NCI-H226 (cell line): ENCODE results near the gene MRPS18B.

Experiments
- DNase-seq: peaks from one replicate; pipeline ENCODE4 v3.0.0-alpha.2; 2015

Gene MRPS18B

GRCh38 chr6:30610065-30610464, 7.6 kb upstream of the MRPS18B start:
- DNase-seq: no peak

- no peak for DNase-seq
These were observed 6.3 kb upstream of the MRPS18B start for GRCh38 chr6:30611150-30611855.

- DNase-seq: no peak
These were observed 5.8 kb upstream of the MRPS18B start for GRCh38 chr6:30611856-30612194.

- DNase-seq: peak; percentile 18
These were observed 5.4 kb upstream of the MRPS18B start for GRCh38 chr6:30612213-30612612.

- DNase-seq: peak; percentile 49
These were observed 4.9 kb upstream of the MRPS18B start for GRCh38 chr6:30612687-30613248.

GRCh38 chr6:30613251-30614043, 4.2 kb upstream of the MRPS18B start:
- no peak for DNase-seq

- DNase-seq: no peak
These were observed 3.4 kb upstream of the MRPS18B start for GRCh38 chr6:30614044-30614842.

- DNase-seq: peak; percentile 86
These were observed 2.8 kb upstream of the MRPS18B start for GRCh38 chr6:30614843-30615218.

GRCh38 chr6:30615219-30615957, 2.3 kb upstream of the MRPS18B start:
- DNase-seq: peak; percentile 46

- no peak for DNase-seq
These were observed 1.5 kb upstream of the MRPS18B start for GRCh38 chr6:30615958-30616810.

- DNase-seq: peak; percentile 99
These were observed 652 bp upstream of the MRPS18B start, which contains the start of gene PPP1R10 for GRCh38 chr6:30616811-30617564. Gene PPP1R10, minus strand, starts transcription at chr6:30617243. Its CDS starts 7,299 bp downstream, at chr6:30609944.

- DNase-seq: no peak
These were observed 694 bp downstream of the MRPS18B start for GRCh38 chr6:30618270-30618797.

GRCh38 chr6:30619561-30619960, 1.9 kb downstream of the MRPS18B start:
- no peak for DNase-seq

- DNase-seq: no peak
These were observed 7.9 kb downstream of the MRPS18B start for GRCh38 chr6:30625511-30625910.

- DNase-seq: peak; percentile 77
These were observed 9.1 kb downstream of the MRPS18B start, which contains the start of gene ATAT1 for GRCh38 chr6:30626484-30627366. Gene ATAT1, plus strand, starts transcription at chr6:30626874.

- DNase-seq: no peak
These were observed 18.2 kb downstream of the MRPS18B start for GRCh38 chr6:30635834-30636233.

GRCh38 chr6:30640481-30640880, 22.8 kb downstream of the MRPS18B start:
- no peak for DNase-seq

GRCh38 chr6:30641048-30641447, 23.4 kb downstream of the MRPS18B start:
- no peak for DNase-seq

GRCh38 chr6:30643656-30644055, 26.0 kb downstream of the MRPS18B start:
- peak; percentile 7 for DNase-seq
